Sigmoid colon (tissue), 4 donors: Measurements from ENCODE around the gene CENPP.

Experiments
- CTCF ChIP-seq, 4 experiments: fragments of 450-650 bp in 3 of 4; fragments of 200-600 bp in 1 of 4; IDR thresholded peaks; one replicate each; pipeline ENCODE4 v1.5.1; 2016 to 2019; ENCODE audit warnings: antibody characterized with exemption in 4 of 4, mild to moderate bottlenecking in 3 of 4, moderate library complexity in 2 of 4
- POLR2AphosphoS5 ChIP-seq, 4 donors: sonication (generic); formaldehyde crosslinking; IDR thresholded peaks; one replicate each; pipeline ENCODE4 v1.6.1; 2017; ENCODE audit warnings: antibody characterized with exemption in 4 of 4

- TF ChIP-seq CTCF (IDR thresholded peaks at IDR 0.05) (no peak), POLR2AphosphoS5 (IDR thresholded peaks at IDR 0.05) (no peak)
Measured at GRCh38 chr9:92658611-92659010, 332.9 kb downstream of the CENPP start.
